ENCODE data around the gene OR6B3.
"Not testable (repeated sequence)": the region's sequence is repeated elsewhere in the genome, so short reads cannot be mapped to it uniquely, and the experiment has no call there.

The OR6B3 gene

GRCh38 chr2:240050278-240050677, 3.0 kb downstream of the OR6B3 start:
- no peaks in the 10 kb centered on the region for H3K9me2 ChIP-seq (replicated peaks; ENCODE audit: insufficient read depth, low read length)
- H3K79me2 ChIP-seq (ENCODE audit: insufficient read depth, low read length) = no peaks in the 10 kb centered on the region
- no peaks in the 10 kb centered on the region for H3F3A ChIP-seq (ENCODE audit: insufficient read depth)
- H4K20me1 ChIP-seq (ENCODE audit: low read depth, low read length) = 0 out of 2 replicates have a peak, but pooled peaks cover 7% of the 10 kb centered on the region
- H3K4me3 ChIP-seq (ENCODE audit: insufficient read depth, low read length, poor library complexity, severe bottlenecking) = no peak overlapping the region
- no peaks in the 10 kb centered on the region for H3K36me3 ChIP-seq (ENCODE audit: low read length)
- H3K9me3 ChIP-seq (ENCODE audit: insufficient read depth, low read length) = no peaks in the 10 kb centered on the region
- no peaks in the 10 kb centered on the region for H3K27me3 ChIP-seq (ENCODE audit: low read length)
- H3K4me2 ChIP-seq (ENCODE audit: low read depth, low read length, poor library complexity, severe bottlenecking) = no peak overlapping the region
- no peak overlapping the region for H3K9ac ChIP-seq (ENCODE audit: low read length)
- no peak overlapping the region for H2AFZ ChIP-seq (ENCODE audit: low read depth, low read length, severe bottlenecking)
- H3K27ac ChIP-seq (ENCODE audit: low read depth, low read length) = no peak overlapping the region
- no peak for TF ChIP-seq CTCF (IDR thresholded peaks at IDR 0.05; ENCODE audit: insufficient read depth, low read length, poor library complexity, severe bottlenecking)

- Histone ChIP-seq H3F3A (ENCODE audit: insufficient read depth) (no peaks in the 10 kb centered on the region), H3K9me2 (replicated peaks; ENCODE audit: insufficient read depth, low read length) (no peaks in the 10 kb centered on the region)
Measured at GRCh38 chr2:240048237-240048636, 5.1 kb downstream of the OR6B3 start.

DNA sequence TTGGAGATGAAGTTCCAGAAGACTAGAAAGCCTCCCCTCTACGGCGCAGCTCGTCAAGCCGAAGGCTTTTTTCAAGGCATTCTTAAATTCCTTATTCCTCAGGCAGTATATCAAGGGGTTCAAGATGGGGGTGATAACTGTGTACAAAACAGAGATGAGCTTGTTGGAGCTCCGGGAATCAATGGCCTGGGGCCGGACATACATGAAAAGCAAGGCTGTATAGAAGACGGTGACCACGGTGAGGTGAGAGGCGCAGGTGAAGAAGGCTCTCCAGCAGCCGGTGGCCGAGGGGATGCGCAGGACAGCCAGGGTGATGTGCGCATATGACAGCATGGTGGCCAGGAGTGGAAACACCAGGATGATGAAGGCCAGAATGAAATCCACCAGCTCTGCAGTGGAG, 8.2 kb downstream of the OR6B3 start:
- no peak overlapping the region for H3K9ac ChIP-seq (ENCODE audit: low read length)
- H2AFZ ChIP-seq (ENCODE audit: low read depth, low read length, severe bottlenecking) = no peak overlapping the region
- no peak for TF ChIP-seq EZH2phosphoT487 (conservative IDR thresholded peaks at IDR 0.05; ENCODE audit: low read length)
- TF ChIP-seq CTCF (IDR thresholded peaks at IDR 0.05; ENCODE audit: insufficient read depth, low read length, poor library complexity, severe bottlenecking) = no peak
- H3K27me3 ChIP-seq (ENCODE audit: low read length) = no peaks in the 10 kb centered on the region
- H3K9me3 ChIP-seq (ENCODE audit: insufficient read depth, low read length) = no peaks in the 10 kb centered on the region
- H3K36me3 ChIP-seq (ENCODE audit: low read length) = no peaks in the 10 kb centered on the region
- no peak overlapping the region for H3K4me2 ChIP-seq (ENCODE audit: low read depth, low read length, poor library complexity, severe bottlenecking)
- H3K9me2 ChIP-seq (replicated peaks; ENCODE audit: insufficient read depth, low read length) = no peaks in the 10 kb centered on the region
- H3K4me3 ChIP-seq (ENCODE audit: insufficient read depth, low read length, poor library complexity, severe bottlenecking) = no peak overlapping the region
- no peak overlapping the region for H3K27ac ChIP-seq (ENCODE audit: low read depth, low read length)
- H3K79me2 ChIP-seq (ENCODE audit: insufficient read depth, low read length) = no peaks in the 10 kb centered on the region
- 0 out of 2 replicates have a peak, but pooled peaks cover 7% of the 10 kb centered on the region for H4K20me1 ChIP-seq (ENCODE audit: low read depth, low read length)
- no peaks in the 10 kb centered on the region for H3F3A ChIP-seq (ENCODE audit: insufficient read depth)

More at GRCh38 chr2:240048237-240048636, 5.1 kb downstream of the OR6B3 start:
- no peaks in the 10 kb centered on the region for H3K36me3 ChIP-seq (ENCODE audit: low read length)
- no peaks in the 10 kb centered on the region for H3K27me3 ChIP-seq (ENCODE audit: low read length)
- no peak overlapping the region for H3K4me3 ChIP-seq (ENCODE audit: insufficient read depth, low read length, poor library complexity, severe bottlenecking)
- H3K27ac ChIP-seq (ENCODE audit: low read depth, low read length) = no peak overlapping the region
- no peaks in the 10 kb centered on the region for H3K79me2 ChIP-seq (ENCODE audit: insufficient read depth, low read length)
- H4K20me1 ChIP-seq (ENCODE audit: low read depth, low read length) = 0 out of 2 replicates have a peak, but pooled peaks cover 7% of the 10 kb centered on the region
- H2AFZ ChIP-seq (ENCODE audit: low read depth, low read length, severe bottlenecking) = no peak overlapping the region
- H3K9ac ChIP-seq (ENCODE audit: low read length) = no peak overlapping the region
- H3K9me3 ChIP-seq (ENCODE audit: insufficient read depth, low read length) = no peaks in the 10 kb centered on the region
- no peak overlapping the region for H3K4me2 ChIP-seq (ENCODE audit: low read depth, low read length, poor library complexity, severe bottlenecking)
- TF ChIP-seq EZH2phosphoT487 (conservative IDR thresholded peaks at IDR 0.05; ENCODE audit: low read length) (no peak), CTCF (IDR thresholded peaks at IDR 0.05; ENCODE audit: insufficient read depth, low read length, poor library complexity, severe bottlenecking) (no peak)

GRCh38 chr2:240044096-240044495, 9.2 kb downstream of the OR6B3 start:
- H3K27ac ChIP-seq (ENCODE audit: low read depth, low read length); H2AFZ ChIP-seq (ENCODE audit: low read depth, low read length, severe bottlenecking); H3K27me3 ChIP-seq (ENCODE audit: low read length); H3K9me2 ChIP-seq (replicated peaks; ENCODE audit: insufficient read depth, low read length); H3F3A ChIP-seq (ENCODE audit: insufficient read depth); H3K36me3 ChIP-seq (ENCODE audit: low read length); H3K4me3 ChIP-seq (ENCODE audit: insufficient read depth, low read length, poor library complexity, severe bottlenecking); H3K9me3 ChIP-seq (ENCODE audit: insufficient read depth, low read length); H3K9ac ChIP-seq (ENCODE audit: low read length); H3K4me2 ChIP-seq (ENCODE audit: low read depth, low read length, poor library complexity, severe bottlenecking); H3K79me2 ChIP-seq (ENCODE audit: insufficient read depth, low read length); H4K20me1 ChIP-seq (ENCODE audit: low read depth, low read length): not testable (repeated sequence)

All from SU-DHL-6 (cell line).